Uterus (tissue), 4 donors: ENCODE data around the gene IQSEC1. TPM values are rescaled to one million over a fixed set of nuclear protein-coding genes. Genes with fewer than 3 reads are reported as not detected.

ENCODE experiments used
- DNase-seq, 2 donors: peaks; one replicate each; pipeline ENCODE4 v3.0.0-alpha.2; 2019 to 2020
- H3K27ac ChIP-seq, 2 donors: fragments of 200-600 bp; sonication (generic); 1 replicate in 1 of 2; 2 replicates in 1 of 2; pipeline ENCODE4 v1.5.1; 2016 to 2018
- H3K27me3 ChIP-seq, 2 donors: fragments of 200-600 bp; sonication (generic); one replicate each; pipeline ENCODE4 v1.5.1; 2018 to 2019; ENCODE audit warnings: control low read depth in 1 of 2
- H3K36me3 ChIP-seq, 2 donors: fragments of 200-600 bp; sonication (generic); one replicate each; pipeline ENCODE4 v1.5.1; 2019; ENCODE audit warnings: control low read depth in 1 of 2
- H3K4me1 ChIP-seq, 2 donors: fragments of 200-600 bp; sonication (generic); one replicate each; pipeline ENCODE4 v1.5.1; 2018 to 2019; ENCODE audit warnings: control low read depth in 1 of 2
- H3K4me3 ChIP-seq, 2 donors: fragments of 200-600 bp; sonication (generic); 1 replicate in 1 of 2; 2 replicates in 1 of 2; pipeline ENCODE4 v1.5.1; 2018 to 2019; ENCODE audit warnings: mild to moderate bottlenecking in 1 of 2
- H3K9me3 ChIP-seq, 2 donors: fragments of 200-600 bp; sonication (generic); one replicate each; pipeline ENCODE4 v1.5.1; 2019; ENCODE audit warnings: control low read depth in 1 of 2
- POLR2A ChIP-seq, 2 donors: fragments of 450-650 bp; IDR thresholded peaks; one replicate each; pipeline ENCODE4 v1.6.1; 2016; ENCODE audit warnings: antibody characterized with exemption in 2 of 2, mild to moderate bottlenecking in 1 of 2, moderate library complexity in 1 of 2
- intact Hi-C: fragments of 100-400 bp; cut with DNase I; formaldehyde crosslinking; loops from one replicate; pipeline ENCODE4 v1.15.1; 2023; ENCODE audit warnings: low total_unique reads
- total RNA-seq, 4 donors: library from RNA; depleted of rRNA in 3 of 4; stranded (reverse); fragments of >200 nt in 3 of 4; gene quantifications; one replicate each; pipeline versions ENCODE4 v1.1.0 to v1.2.4, GENCODE V29; 2014 to 2023
- TF ChIP-seq, protein P1 (sequence below), 4 experiments: fragments of 200-600 bp in 2 of 4; fragments of 450-650 bp in 2 of 4; sonication (generic) in 2 of 4; IDR thresholded peaks; one replicate each; pipeline ENCODE4 v1.5.1; 2016 to 2019; ENCODE audit warnings: antibody characterized with exemption in 4 of 4, mild to moderate bottlenecking in 2 of 4, moderate library complexity in 1 of 4
- donor health status: DM: yes; HTN: yes; CAD: no.

IQSEC1 gene
- total RNA-seq, 4 donors from 2014 or later: 17.9 to 61.4 (median 49.7) TPM

DNA sequence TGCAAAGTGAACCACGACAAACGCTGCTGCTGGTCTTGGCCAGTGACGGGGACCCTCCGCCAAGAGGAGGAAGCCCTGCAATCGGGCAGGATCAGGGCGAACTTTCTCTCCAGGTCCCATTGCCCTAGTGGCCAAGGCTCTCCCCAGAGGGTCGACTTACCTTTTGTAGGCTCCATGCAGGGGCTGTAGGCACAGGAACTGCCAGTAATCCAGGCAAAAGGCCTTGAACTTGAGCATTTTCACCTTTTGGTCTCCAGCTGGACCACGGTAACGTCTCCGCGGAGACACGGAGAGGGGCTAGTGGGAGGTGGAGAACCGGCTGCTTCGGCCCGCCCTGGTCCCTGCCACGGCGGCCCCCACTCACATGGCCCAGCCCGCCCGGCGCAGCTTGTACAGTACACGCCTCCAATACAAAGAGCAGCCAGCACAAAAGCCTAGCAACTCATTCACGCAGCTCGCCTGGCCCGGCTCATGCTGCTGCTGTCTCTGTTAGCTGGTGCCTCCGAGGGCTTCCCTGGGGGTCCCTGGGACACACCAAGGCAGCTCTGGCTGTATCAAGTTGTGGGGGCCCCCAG, 31.0 kb downstream of the IQSEC1 start:
- Histone ChIP-seq H3K36me3 (no peaks in the 10 kb centered on the region), H3K9me3 (no peaks in the 10 kb centered on the region), H3K4me3 (no peak overlapping the region), H3K27ac (no peak overlapping the region), H3K27me3 (no peaks in the 10 kb centered on the region), H3K4me1 (no peaks in the 10 kb centered on the region)
- intact Hi-C loops: no loop called here
- DNase-seq: no peak
- TF ChIP-seq POLR2A (IDR thresholded peaks at IDR 0.05): no peak
- TF ChIP-seq, protein P1, sequence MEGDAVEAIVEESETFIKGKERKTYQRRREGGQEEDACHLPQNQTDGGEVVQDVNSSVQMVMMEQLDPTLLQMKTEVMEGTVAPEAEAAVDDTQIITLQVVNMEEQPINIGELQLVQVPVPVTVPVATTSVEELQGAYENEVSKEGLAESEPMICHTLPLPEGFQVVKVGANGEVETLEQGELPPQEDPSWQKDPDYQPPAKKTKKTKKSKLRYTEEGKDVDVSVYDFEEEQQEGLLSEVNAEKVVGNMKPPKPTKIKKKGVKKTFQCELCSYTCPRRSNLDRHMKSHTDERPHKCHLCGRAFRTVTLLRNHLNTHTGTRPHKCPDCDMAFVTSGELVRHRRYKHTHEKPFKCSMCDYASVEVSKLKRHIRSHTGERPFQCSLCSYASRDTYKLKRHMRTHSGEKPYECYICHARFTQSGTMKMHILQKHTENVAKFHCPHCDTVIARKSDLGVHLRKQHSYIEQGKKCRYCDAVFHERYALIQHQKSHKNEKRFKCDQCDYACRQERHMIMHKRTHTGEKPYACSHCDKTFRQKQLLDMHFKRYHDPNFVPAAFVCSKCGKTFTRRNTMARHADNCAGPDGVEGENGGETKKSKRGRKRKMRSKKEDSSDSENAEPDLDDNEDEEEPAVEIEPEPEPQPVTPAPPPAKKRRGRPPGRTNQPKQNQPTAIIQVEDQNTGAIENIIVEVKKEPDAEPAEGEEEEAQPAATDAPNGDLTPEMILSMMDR (IDR thresholded peaks at IDR 0.05): no peak

DNA sequence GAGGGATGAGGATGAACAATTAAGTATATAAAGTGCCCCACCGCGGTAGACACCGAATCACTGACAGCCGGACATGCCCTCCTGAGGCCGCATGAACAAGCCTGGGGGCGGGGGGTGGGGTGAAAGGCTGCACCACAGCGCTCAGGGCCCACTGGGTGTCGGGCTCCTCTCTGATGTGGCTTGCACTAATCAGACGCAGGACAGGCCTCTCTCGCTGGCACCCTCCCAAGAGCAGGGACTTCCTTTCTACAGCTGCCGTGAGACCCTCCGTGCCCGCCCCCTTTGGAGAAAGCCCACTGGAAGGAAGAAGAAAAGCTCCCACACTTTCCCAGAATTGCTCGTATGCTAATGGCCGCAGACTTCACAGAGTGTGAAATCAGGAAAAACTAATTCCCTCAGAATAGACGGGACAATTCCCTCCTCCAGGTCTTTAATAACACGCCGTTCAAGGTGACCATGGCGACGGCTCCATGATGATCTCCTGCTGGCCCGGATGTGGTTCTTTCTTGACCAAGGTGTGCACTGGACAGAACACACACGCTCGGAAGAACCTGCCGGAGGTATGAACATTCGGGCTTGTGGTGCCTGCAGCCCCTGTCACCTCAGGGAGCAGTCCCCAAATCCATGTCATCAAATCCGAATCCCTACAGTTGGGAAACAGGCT, 32.0 kb downstream of the IQSEC1 start:
- Histone ChIP-seq H3K36me3 (no peaks in the 10 kb centered on the region), H3K4me1 (no peaks in the 10 kb centered on the region), H3K4me3 (no peak overlapping the region), H3K9me3 (no peaks in the 10 kb centered on the region), H3K27me3 (no peaks in the 10 kb centered on the region), H3K27ac (no peak overlapping the region)
- no peak for TF ChIP-seq POLR2A (IDR thresholded peaks at IDR 0.05)
- TF ChIP-seq, protein P1 (IDR thresholded peaks at IDR 0.05): no peak
- intact Hi-C loops: no loop called here
- DNase-seq: no peak

DNA sequence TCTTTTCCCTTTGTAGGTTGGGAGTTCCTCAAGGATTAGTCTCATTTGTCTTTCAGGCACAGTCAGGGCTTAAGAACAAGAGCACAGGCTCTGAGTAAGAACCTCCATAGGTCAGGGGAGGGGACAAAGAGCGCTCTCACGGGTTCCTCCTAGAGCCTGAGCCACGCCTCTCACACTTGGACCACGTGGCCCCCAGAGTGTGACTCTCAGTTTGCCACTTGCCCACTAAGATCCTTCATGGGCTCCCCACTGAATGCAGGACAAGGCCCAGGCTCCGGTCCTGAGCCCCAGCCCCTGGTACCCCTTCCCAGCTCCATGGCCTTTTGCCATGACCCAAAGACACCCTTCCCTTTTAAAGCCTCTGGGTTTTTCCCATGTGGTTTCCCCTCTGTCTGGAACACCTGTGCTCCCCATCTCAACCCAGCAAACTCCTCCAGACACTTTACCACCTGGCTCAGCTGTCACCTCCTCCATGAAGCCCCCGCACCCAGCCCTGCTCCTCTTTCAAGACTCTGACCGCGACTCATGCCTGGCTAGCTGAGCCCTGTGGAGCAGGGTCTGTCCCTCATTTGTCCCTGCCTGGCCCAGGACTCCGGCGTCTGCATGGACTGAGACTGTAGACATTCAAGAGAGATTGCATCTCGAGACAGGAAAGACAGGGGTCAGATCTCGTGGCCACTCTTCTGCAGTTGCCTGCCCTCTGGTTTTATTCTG, 32.7 kb downstream of the IQSEC1 start:
- no peak overlapping the region for H3K27ac ChIP-seq
- H3K9me3 ChIP-seq: no peaks in the 10 kb centered on the region
- no peak overlapping the region for H3K4me3 ChIP-seq
- H3K4me1 ChIP-seq: no peaks in the 10 kb centered on the region
- intact Hi-C loops: no loop called here
- DNase-seq: no peak
- no peaks in the 10 kb centered on the region for H3K27me3 ChIP-seq
- no peak for TF ChIP-seq POLR2A (IDR thresholded peaks at IDR 0.05)
- TF ChIP-seq, protein P1 (IDR thresholded peaks at IDR 0.05): no peak
- no peaks in the 10 kb centered on the region for H3K36me3 ChIP-seq

DNA sequence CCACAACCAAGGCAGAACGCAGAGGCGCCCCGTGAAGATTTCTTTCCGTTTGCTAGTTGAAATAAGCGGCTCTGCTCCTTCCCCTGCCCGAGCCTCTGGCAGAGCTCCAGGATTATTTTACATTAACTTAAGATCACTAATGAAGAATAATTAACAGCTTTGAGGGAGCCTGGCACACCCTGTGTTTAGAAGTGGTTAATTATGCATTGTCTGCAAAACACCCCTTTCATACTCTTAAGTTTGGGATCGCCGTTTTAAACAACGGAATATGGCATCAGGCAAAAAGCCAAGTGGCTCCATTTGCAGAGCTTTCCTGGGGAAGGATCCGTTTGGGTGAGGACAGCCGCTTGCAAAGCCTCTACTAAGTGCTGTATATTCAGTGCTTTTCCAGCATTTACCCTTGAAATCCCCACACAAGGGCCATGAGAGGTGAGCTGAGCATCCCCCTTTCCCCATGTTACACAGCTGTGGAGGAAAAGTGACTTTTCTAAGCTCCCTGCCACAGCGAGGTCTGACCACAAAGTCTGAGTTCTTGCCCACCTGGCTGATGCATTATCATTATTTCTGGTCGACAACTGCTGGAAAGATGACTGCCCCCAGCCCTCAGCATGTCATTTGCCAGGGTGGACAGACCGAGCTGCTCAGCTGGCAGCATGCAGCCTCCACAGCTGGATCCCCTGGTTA, 33.9 kb downstream of the IQSEC1 start:
- Histone ChIP-seq H3K27me3 (no peaks in the 10 kb centered on the region), H3K4me1 (no peaks in the 10 kb centered on the region), H3K4me3 (no peak overlapping the region), H3K36me3 (no peaks in the 10 kb centered on the region), H3K9me3 (no peaks in the 10 kb centered on the region), H3K27ac (no peak overlapping the region)
- intact Hi-C loops: no loop called here
- TF ChIP-seq, protein P1 (IDR thresholded peaks at IDR 0.05): no peak
- TF ChIP-seq POLR2A (IDR thresholded peaks at IDR 0.05): no peak
- DNase-seq: no peak
